ENCODE data around the gene IFITM5. TPM values are rescaled to one million over a fixed set of nuclear protein-coding genes. Genes with fewer than 3 reads are reported as not detected.
"Not testable (repeated sequence)": the region's sequence is repeated elsewhere in the genome, so short reads cannot be mapped to it uniquely, and the experiment has no call there.

Gene IFITM5
- total RNA-seq, 1 experiment from 2014 or later, result not detected

- DNase-seq, result peak in 1 of 2 experiments; percentile 37
- H3K27ac ChIP-seq; H3K36me3 ChIP-seq; H3K9me3 ChIP-seq (replicated peaks); H3K27me3 ChIP-seq; H3K4me1 ChIP-seq: not testable (repeated sequence)
- peak overlapping the region; percentile 78 for H3K4me3 ChIP-seq
These were observed 20.6 kb upstream of the IFITM5 start for GRCh38 chr11:319888-320273.

- not testable (repeated sequence) for H3K4me1 ChIP-seq; H3K27me3 ChIP-seq; H3K36me3 ChIP-seq; H3K9me3 ChIP-seq (replicated peaks); H3K27ac ChIP-seq
- DNase-seq, result peak in 1 of 2 experiments; percentile 35
- peak overlapping the region; percentile 78 for H3K4me3 ChIP-seq
These were observed 20.0 kb upstream of the IFITM5 start for GRCh38 chr11:319121-319887.

- not testable (repeated sequence) for H3K4me1 ChIP-seq, H3K27ac ChIP-seq
These were observed 19.2 kb upstream of the IFITM5 start for GRCh38 chr11:318405-319120.

GRCh38 chr11:317668-318404 is 18.5 kb upstream of the IFITM5 start:
- H3K27me3 ChIP-seq; H3K4me3 ChIP-seq; H3K9me3 ChIP-seq (replicated peaks); DNase-seq; H3K36me3 ChIP-seq; H3K27ac ChIP-seq; H3K4me1 ChIP-seq: not testable (repeated sequence)

More at GRCh38 chr11:318405-319120, 19.2 kb upstream of the IFITM5 start:
- not testable (repeated sequence) for DNase-seq; H3K27me3 ChIP-seq; H3K9me3 ChIP-seq (replicated peaks); H3K36me3 ChIP-seq
- H3K4me3 ChIP-seq, result peak overlapping the region; percentile 30

GRCh38 chr11:316891-317301 is 17.6 kb upstream of the IFITM5 start:
- DNase-seq, result no peak
- Histone ChIP-seq H3K27ac (no peak overlapping the region), H3K9me3 (replicated peaks) (no peaks in the 10 kb centered on the region), H3K36me3 (no peaks in the 10 kb centered on the region), H3K4me1 (peaks cover 5% of the 10 kb centered on the region; the same call in 1 of the 2 replicates), H3K27me3 (no peaks in the 10 kb centered on the region), H3K4me3 (no peak overlapping the region)

- no peaks in the 10 kb centered on the region for H3K9me3 ChIP-seq (replicated peaks)
- peaks cover 5% of the 10 kb centered on the region; the same call in 1 of the 2 replicates for H3K4me1 ChIP-seq
- no peaks in the 10 kb centered on the region for H3K27me3 ChIP-seq
- no peak overlapping the region for H3K27ac ChIP-seq
- no peak overlapping the region for H3K4me3 ChIP-seq
- no peak for DNase-seq
- H3K36me3 ChIP-seq, result no peaks in the 10 kb centered on the region
These were observed 16.8 kb upstream of the IFITM5 start for GRCh38 chr11:316031-316701.

GRCh38 chr11:315516-315994 is 16.2 kb upstream of the IFITM5 start:
- H3K4me3 ChIP-seq, result no peak overlapping the region
- no peaks in the 10 kb centered on the region for H3K27me3 ChIP-seq
- H3K4me1 ChIP-seq, result peaks cover 5% of the 10 kb centered on the region; the same call in 1 of the 2 replicates
- H3K27ac ChIP-seq, result no peak overlapping the region
- no peaks in the 10 kb centered on the region for H3K36me3 ChIP-seq
- H3K9me3 ChIP-seq (replicated peaks), result no peaks in the 10 kb centered on the region
- DNase-seq, result no peak

- Histone ChIP-seq H3K4me3 (no peak overlapping the region), H3K4me1 (peaks cover 5% of the 10 kb centered on the region; the same call in 1 of the 2 replicates), H3K36me3 (no peaks in the 10 kb centered on the region), H3K27ac (no peak overlapping the region), H3K9me3 (replicated peaks) (no peaks in the 10 kb centered on the region), H3K27me3 (no peaks in the 10 kb centered on the region)
- DNase-seq, result no peak
These were observed 15.7 kb upstream of the IFITM5 start for GRCh38 chr11:315051-315481.

GRCh38 chr11:314554-314875 is 15.2 kb upstream of the IFITM5 start:
- not testable (repeated sequence) for H3K27me3 ChIP-seq; H3K9me3 ChIP-seq (replicated peaks); DNase-seq; H3K36me3 ChIP-seq; H3K4me1 ChIP-seq; H3K27ac ChIP-seq; H3K4me3 ChIP-seq

GRCh38 chr11:313787-314553 is 14.6 kb upstream of the IFITM5 start, which contains the start of gene IFITM1:
Gene IFITM1 (plus strand): TSS chr11:314040. CDS start chr11:314171, 131 bp downstream.
- Histone ChIP-seq H3K9me3 (replicated peaks) (no peaks in the 10 kb centered on the region), H3K27me3 (no peaks in the 10 kb centered on the region), H3K4me1 (peaks cover 7% of the 10 kb centered on the region), H3K36me3 (no peaks in the 10 kb centered on the region), H3K27ac (no peak within 1 kb of the TSS), H3K4me3 (no peak within 1 kb of the TSS)
- DNase-seq, result peak in 1 of 2 experiments; percentile 46

- Histone ChIP-seq H3K27me3 (no peaks in the 10 kb centered on the region), H3K36me3 (no peaks in the 10 kb centered on the region), H3K9me3 (replicated peaks) (no peaks in the 10 kb centered on the region), H3K27ac (no peak overlapping the region), H3K4me3 (no peak overlapping the region), H3K4me1 (peaks cover 7% of the 10 kb centered on the region)
- no peak for DNase-seq
These were observed 14.0 kb upstream of the IFITM5 start for GRCh38 chr11:313304-313786.

GRCh38 chr11:312092-312816 is 12.9 kb upstream of the IFITM5 start:
- Histone ChIP-seq H3K4me3 (no peak overlapping the region), H3K4me1 (peaks cover 11% of the 10 kb centered on the region), H3K27ac (no peak overlapping the region), H3K36me3 (no peaks in the 10 kb centered on the region), H3K27me3 (no peaks in the 10 kb centered on the region), H3K9me3 (replicated peaks) (no peaks in the 10 kb centered on the region)
- DNase-seq, result no peak

- H3K4me3 ChIP-seq; H3K9me3 ChIP-seq (replicated peaks); H3K27me3 ChIP-seq; H3K36me3 ChIP-seq; DNase-seq; H3K27ac ChIP-seq: not testable (repeated sequence)
- peaks cover 15% of the 10 kb centered on the region for H3K4me1 ChIP-seq
These were observed 11.9 kb upstream of the IFITM5 start for GRCh38 chr11:311013-311748.

All from SJCRH30 (cell line).